HG02884 (cell line): ENCODE measurements around the gene ZNF230.

Experiments
- ATAC-seq: cut with Tn5 transposase; IDR thresholded peaks from one replicate; pipeline ENCODE4 v1.9.1; 2021; ENCODE audit warnings: mild to moderate bottlenecking, moderate library complexity; ENCODE audit not compliant: unreplicated experiment

ZNF230 gene

DNA sequence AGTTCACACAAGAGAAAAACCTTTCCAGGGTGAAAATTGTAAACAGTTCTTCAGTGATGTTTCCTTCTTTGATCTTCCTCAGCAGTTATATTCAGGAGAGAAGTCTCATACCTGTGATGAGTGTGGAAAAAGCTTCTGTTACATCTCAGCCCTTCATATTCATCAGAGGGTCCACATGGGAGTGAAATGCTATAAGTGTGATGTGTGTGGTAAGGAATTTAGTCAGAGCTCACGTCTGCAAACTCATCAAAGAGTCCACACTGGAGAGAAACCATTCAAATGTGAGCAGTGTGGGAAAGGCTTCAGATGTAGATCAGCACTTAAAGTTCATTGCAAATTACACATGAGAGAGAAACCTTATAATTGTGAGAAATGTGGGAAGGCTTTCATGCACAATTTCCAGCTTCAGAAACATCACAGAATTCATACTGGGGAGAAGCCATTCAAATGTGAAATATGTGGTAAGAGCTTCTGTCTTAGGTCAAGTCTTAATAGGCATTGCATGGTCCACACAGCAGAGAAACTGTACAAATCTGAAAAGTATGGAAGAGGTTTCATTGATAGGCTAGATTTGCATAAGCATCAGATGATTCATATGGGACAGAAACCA is 29.3 kb downstream of the ZNF230 start:
- no peak for ATAC-seq

DNA sequence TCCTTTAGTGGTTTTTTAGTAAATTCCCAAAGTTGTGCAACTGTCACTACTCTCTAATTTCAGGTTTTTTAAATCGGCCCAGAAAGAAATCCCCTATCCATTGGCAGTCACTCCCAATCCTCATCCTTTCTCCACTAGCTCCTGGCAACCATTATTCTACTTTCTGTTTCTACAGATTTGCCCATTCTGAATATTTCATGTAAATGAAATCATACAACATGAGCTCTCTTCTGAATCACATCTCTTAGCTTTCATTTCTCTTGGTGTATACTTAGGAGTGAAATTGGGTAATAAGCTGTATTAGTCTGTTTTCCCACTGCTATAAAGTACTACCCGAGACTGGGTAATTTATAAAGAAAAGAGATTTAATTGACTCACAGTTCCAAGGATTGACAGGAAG is 39.4 kb downstream of the ZNF230 start:
- ATAC-seq: no peak

GRCh38 chr19:44050740-44051649 is 48.2 kb downstream of the ZNF230 start:
- no peak for ATAC-seq

DNA sequence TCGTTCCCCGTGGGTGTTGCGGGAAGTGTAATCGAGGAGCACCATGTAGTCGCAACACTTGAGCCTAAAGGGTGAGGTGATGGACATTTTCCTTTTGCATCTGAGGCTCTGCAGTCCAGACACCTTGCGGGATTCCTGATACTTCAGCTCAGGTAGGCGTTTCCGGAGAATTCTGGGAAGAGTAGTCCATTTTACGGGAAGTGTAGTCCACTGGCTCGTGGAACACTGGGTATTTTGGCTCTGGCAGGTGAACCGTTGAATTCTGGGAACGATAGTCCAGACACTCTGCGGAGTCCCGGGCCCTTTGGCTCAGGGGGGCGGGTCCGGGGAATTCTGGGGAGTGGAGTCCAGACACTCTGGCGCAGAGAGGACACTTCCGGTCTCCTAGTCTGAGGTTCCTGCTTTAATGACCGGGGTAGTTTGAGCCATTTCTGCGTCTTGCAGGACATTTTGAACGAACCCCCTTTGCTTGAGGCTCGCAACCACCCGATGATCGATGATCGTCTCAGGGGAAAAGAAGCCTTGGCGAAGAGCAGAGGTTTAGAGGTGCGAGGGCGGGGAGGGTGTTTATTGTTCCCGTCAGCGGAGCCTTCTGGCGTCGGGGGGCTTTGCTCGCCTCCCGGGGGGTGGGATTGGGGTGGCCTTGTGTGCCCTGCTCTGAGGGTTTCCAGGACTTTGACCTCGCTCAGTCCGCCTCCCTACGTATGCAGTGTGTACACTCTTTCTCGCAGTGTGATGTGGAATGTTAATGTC is 49.1 kb downstream of the ZNF230 start, which contains the start of gene ZNF223:
TSS of gene ZNF223 (plus strand) at position 387 of the 753 bp plus-strand sequence. CDS start 3,141 bp downstream, outside the sequence.
- no peak for ATAC-seq

DNA sequence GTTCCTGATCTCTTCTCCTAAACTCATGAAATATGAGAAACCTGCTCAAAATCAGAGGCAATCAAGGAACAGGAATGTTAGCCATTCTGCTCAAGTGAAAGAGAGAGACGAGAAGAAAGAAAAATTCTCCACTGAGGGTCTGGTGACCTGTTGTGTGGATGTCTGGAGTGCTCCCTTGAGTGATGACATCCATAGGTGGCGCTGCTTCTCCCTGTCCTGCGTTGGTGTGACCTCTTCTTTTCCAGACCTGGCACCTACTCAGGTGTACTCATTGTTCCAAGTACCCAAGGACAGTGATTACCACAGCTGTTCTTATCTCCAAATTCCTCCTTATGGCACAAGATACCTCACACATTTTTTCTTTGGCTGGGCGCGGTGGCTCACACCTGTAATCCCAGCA is 53.1 kb downstream of the ZNF230 start:
- ATAC-seq: no peak

DNA sequence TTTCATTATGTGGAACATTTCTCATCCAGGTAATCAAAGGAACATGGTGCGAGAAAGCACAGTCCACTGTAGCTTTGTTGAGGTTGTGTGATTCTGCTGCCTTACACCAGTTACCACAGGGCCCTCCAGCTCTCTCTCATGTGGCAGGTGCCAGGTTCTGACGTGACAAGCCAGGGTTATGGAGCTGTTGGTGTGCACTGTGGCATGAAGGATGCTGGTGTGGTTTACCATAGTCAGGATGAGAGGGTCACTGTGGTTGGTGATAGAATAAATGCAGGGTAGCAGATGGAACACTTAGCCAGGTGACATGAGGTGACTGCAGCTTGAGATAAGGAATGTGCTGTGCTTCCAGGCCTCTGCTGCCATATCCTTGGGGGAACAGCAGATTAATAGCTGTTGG is 56.5 kb downstream of the ZNF230 start:
- ATAC-seq: no peak

- no peak for ATAC-seq
Observed at GRCh38 chr19:44061038-44061437, 58.3 kb downstream of the ZNF230 start.
